KMS-11 (cell line): ENCODE data around the gene COL5A1.

Experiments
- H2AFZ ChIP-seq: fragments of 200-600 bp; sonication (generic); 2 replicates; pipeline ENCODE4 v1.6.1; 2016; ENCODE audit warnings: antibody characterized with exemption, mixed run types, low read depth
- H3K27ac ChIP-seq: fragments of 200-600 bp; sonication (generic); 2 replicates; pipeline ENCODE4 v1.6.1; 2016; ENCODE audit warnings: mild to moderate bottlenecking, mixed run types
- H3K27me3 ChIP-seq: fragments of 200-600 bp; sonication (generic); 2 replicates; pipeline ENCODE4 v1.6.1; 2017; ENCODE audit warnings: mild to moderate bottlenecking, low read depth, mixed run types, moderate library complexity; ENCODE audit not compliant: insufficient read depth
- H3K36me3 ChIP-seq: fragments of 200-600 bp; sonication (generic); 2 replicates; pipeline ENCODE4 v1.6.1; 2017; ENCODE audit warnings: mild to moderate bottlenecking, mixed run types; ENCODE audit not compliant: insufficient read depth
- H3K4me1 ChIP-seq: fragments of 200-600 bp; sonication (generic); 2 replicates; pipeline ENCODE4 v1.6.1; 2016; ENCODE audit warnings: mild to moderate bottlenecking, low read depth, mixed run types; ENCODE audit not compliant: poor library complexity, severe bottlenecking
- H3K4me2 ChIP-seq: fragments of 200-600 bp; sonication (generic); 2 replicates; pipeline ENCODE4 v1.7.0; 2016; ENCODE audit warnings: mild to moderate bottlenecking, mixed run types
- H3K4me3 ChIP-seq: fragments of 200-600 bp; sonication (generic); IDR thresholded peaks from 2 replicates; pipeline ENCODE4 v1.6.1; 2017; ENCODE audit warnings: low read depth, low read length, mixed read lengths; ENCODE audit not compliant: insufficient read depth
- H3K79me2 ChIP-seq: fragments of 200-600 bp; sonication (generic); 2 replicates; pipeline ENCODE4 v1.6.1; 2016; ENCODE audit warnings: low read depth, mixed run types; ENCODE audit not compliant: insufficient read depth
- H3K9ac ChIP-seq: fragments of 200-600 bp; sonication (generic); 2 replicates; pipeline ENCODE4 v1.6.1; 2016; ENCODE audit warnings: mild to moderate bottlenecking, mixed run types
- H4K20me1 ChIP-seq: fragments of 200-600 bp; sonication (generic); 2 replicates; pipeline ENCODE4 v1.6.1; 2016; ENCODE audit warnings: mild to moderate bottlenecking, mixed run types; ENCODE audit not compliant: insufficient read depth
- TF ChIP-seq, protein P1 (sequence below): fragments of 200-600 bp; sonication (generic); conservative IDR thresholded peaks from 2 replicates; pipeline ENCODE4 v1.6.1; 2017; ENCODE audit warnings: low read depth, mild to moderate bottlenecking, antibody characterized with exemption, low read length, moderate library complexity, mixed read lengths

The COL5A1 gene

DNA sequence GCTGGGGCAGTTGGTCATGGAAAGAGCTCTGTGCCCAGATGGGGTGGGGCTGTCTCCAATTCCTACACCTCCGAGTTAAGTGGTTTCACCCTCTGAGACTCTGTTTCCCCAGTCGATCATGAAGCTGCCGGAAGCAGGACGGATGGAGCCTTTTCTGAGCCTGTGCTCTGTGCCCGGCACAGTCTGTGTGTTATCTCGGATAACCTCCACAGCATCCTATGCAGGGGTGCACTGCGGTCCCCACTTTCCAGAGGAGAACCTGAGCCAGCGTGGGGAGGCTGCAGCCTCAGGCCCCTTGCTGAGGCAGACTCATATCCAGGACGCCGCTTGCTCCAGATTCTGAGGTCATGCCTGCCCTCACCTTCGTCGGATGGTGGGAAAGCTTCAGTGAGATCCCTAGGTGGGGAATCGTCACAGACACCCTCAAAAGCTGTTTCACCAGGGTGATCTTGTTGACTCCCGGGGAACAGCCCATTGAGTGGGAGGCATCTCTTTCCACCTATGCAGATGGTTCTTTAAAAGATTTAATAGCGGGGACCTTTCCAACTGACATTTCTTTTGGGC, 6.9 kb upstream of the COL5A1 start:
- no peak overlapping the region for H3K9ac ChIP-seq
- no peaks in the 10 kb centered on the region for H4K20me1 ChIP-seq
- H3K4me3 ChIP-seq: no peak overlapping the region
- no peak overlapping the region for H3K4me2 ChIP-seq
- no peaks in the 10 kb centered on the region for H3K79me2 ChIP-seq
- no peak overlapping the region for H3K27ac ChIP-seq
- H2AFZ ChIP-seq: no peak overlapping the region
- H3K36me3 ChIP-seq: no peaks in the 10 kb centered on the region
- H3K4me1 ChIP-seq: no peaks in the 10 kb centered on the region
- peaks cover 36% of the 10 kb centered on the region; the same call in 1 of the 2 replicates for H3K27me3 ChIP-seq
- TF ChIP-seq, protein P1, sequence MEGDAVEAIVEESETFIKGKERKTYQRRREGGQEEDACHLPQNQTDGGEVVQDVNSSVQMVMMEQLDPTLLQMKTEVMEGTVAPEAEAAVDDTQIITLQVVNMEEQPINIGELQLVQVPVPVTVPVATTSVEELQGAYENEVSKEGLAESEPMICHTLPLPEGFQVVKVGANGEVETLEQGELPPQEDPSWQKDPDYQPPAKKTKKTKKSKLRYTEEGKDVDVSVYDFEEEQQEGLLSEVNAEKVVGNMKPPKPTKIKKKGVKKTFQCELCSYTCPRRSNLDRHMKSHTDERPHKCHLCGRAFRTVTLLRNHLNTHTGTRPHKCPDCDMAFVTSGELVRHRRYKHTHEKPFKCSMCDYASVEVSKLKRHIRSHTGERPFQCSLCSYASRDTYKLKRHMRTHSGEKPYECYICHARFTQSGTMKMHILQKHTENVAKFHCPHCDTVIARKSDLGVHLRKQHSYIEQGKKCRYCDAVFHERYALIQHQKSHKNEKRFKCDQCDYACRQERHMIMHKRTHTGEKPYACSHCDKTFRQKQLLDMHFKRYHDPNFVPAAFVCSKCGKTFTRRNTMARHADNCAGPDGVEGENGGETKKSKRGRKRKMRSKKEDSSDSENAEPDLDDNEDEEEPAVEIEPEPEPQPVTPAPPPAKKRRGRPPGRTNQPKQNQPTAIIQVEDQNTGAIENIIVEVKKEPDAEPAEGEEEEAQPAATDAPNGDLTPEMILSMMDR: no peak

DNA sequence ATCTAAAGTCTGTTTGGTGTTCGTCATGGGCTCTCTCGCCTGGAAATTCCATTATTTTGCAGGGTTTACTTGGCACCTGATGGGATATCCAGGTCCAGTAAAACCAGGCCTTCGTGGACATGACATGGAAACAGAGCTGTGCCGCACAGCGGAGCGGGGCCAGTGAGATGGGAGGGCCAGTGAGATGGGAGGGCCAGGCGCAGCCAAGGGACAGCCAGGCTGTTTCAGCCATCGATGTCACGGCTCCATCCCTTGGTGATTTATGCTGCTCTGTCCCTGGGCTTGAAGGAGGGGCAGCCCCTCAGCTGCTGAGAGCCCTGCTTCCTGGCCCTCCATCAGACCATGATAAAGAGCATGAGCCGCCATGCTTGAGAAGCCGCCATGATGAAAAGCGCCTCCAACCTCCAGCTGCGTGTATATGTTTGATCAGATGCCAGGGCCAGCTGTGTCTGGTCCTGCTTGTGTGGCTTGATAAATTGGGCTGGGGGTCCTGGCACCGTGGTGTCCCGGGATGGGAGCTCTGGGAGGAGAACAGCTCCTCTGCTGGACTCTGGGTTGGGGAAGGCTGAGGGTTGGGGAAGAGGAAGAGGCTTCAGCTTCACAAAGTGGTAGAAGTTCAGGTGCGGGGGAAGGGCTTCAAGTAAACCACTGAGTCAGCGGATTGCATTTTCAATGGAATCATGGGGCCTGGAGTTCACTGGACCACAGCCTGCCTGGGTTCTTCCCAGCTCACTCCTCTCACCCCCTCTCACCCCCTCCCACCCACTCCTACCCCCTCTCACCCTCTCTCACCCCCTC, 6.1 kb upstream of the COL5A1 start:
- Histone ChIP-seq H3K4me1 (no peaks in the 10 kb centered on the region), H3K36me3 (no peaks in the 10 kb centered on the region), H3K9ac (no peak overlapping the region), H2AFZ (no peak overlapping the region), H4K20me1 (no peaks in the 10 kb centered on the region), H3K4me2 (no peak overlapping the region), H3K27me3 (peaks cover 39% of the 10 kb centered on the region; the same call in 1 of the 2 replicates), H3K4me3 (no peak overlapping the region), H3K79me2 (no peaks in the 10 kb centered on the region), H3K27ac (no peak overlapping the region)
- TF ChIP-seq, protein P1: no peak

DNA sequence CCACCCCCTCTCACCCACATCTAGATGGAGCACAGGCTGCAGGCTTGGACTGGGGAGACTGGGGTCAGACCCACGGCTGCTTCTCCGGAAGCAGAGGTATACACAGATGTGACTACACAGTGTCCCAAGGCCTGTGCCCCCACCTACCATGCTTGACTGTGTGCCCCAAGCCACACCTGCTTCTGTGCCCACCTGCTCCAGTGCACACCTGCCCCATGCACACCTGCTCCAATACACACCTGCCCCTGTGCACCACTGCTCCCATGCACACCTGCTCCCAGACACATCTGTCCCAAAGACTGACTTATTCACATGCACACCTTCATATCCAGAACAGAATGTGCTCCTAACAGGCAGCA, 5.5 kb upstream of the COL5A1 start:
- Histone ChIP-seq H3K27ac (no peak overlapping the region), H3K4me1 (no peaks in the 10 kb centered on the region), H3K79me2 (no peaks in the 10 kb centered on the region), H3K36me3 (no peaks in the 10 kb centered on the region), H3K4me3 (no peak overlapping the region), H3K4me2 (no peak overlapping the region), H3K9ac (no peak overlapping the region), H4K20me1 (no peaks in the 10 kb centered on the region), H3K27me3 (peaks cover 40% of the 10 kb centered on the region), H2AFZ (no peak overlapping the region)
- TF ChIP-seq, protein P1: no peak

DNA sequence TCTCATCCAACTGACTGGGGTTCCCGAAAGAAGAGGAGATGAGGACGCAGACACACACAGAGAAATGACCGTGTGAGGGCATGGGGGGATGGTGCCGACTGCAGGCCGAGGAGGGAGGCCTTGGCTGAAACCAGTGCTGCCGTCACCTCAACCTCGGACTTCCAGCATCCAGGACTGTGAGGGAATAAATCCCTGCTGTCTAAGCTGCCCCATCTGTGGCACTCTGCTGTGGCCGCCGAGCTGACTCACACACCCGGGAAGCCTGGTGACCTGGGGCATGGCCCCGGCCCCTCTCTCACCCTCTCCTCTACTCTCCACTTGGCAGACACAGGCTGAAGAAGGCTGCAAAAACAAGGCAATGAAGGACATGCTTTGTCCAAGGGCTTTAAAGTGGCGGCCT, 4.4 kb upstream of the COL5A1 start:
- Histone ChIP-seq H3K36me3 (no peaks in the 10 kb centered on the region), H3K4me1 (no peaks in the 10 kb centered on the region), H3K9ac (no peak overlapping the region), H3K4me2 (no peak overlapping the region), H3K79me2 (no peaks in the 10 kb centered on the region), H3K27me3 (peaks cover 32% of the 10 kb centered on the region), H3K27ac (no peak overlapping the region), H2AFZ (no peak overlapping the region), H4K20me1 (no peaks in the 10 kb centered on the region), H3K4me3 (no peak overlapping the region)
- TF ChIP-seq, protein P1: no peak
